Stomach (tissue), 9 donors: ENCODE measurements around the gene SLC30A9. TPM values are rescaled to one million over a fixed set of nuclear protein-coding genes. Genes with fewer than 3 reads are reported as not detected.

ENCODE experiments used
- DNase-seq, 2 donors: peaks; one replicate each; pipeline versions ENCODE4 v3.0.0 to v3.0.0-alpha.2; 2013 to 2019
- H3K27ac ChIP-seq, 5 donors: fragments of 200-600 bp in 4 of 5; sonication (generic) in 4 of 5; one replicate each; pipeline ENCODE4 v1.5.1; 2013 to 2019; ENCODE audit warnings: mild to moderate bottlenecking in 1 of 5, moderate library complexity in 1 of 5
- H3K27me3 ChIP-seq, 3 donors: fragments of 200-600 bp; sonication (generic); one replicate each; pipeline ENCODE4 v1.5.1; 2017 to 2019; ENCODE audit warnings: mixed run types in 1 of 3
- H3K36me3 ChIP-seq, 4 donors: fragments of 200-600 bp; sonication (generic); 1 replicate in 3 of 4; 2 replicates in 1 of 4; pipeline ENCODE4 v1.5.1; 2016 to 2019
- H3K4me1 ChIP-seq, 4 donors: fragments of 200-600 bp; sonication (generic); one replicate each; pipeline ENCODE4 v1.5.1; 2016 to 2019
- H3K4me3 ChIP-seq, 4 donors: fragments of 200-600 bp; sonication (generic) in 3 of 4; one replicate each; pipeline ENCODE4 v1.5.1; 2016 to 2019; ENCODE audit warnings: mild to moderate bottlenecking in 1 of 4
- H3K9me3 ChIP-seq, 4 donors: fragments of 200-600 bp; sonication (generic); one replicate each; pipeline ENCODE4 v1.5.1; 2016 to 2019
- EP300 ChIP-seq: sonication (generic); formaldehyde crosslinking; IDR thresholded peaks from one replicate; pipeline ENCODE4 v1.6.1; 2017; ENCODE audit warnings: antibody characterized with exemption
- POLR2A ChIP-seq, 4 donors: fragments of 450-650 bp; IDR thresholded peaks; one replicate each; pipeline ENCODE4 v1.6.1; 2016; ENCODE audit warnings: antibody characterized with exemption in 4 of 4, control low read depth in 2 of 4, mild to moderate bottlenecking in 1 of 4, moderate library complexity in 1 of 4
- POLR2AphosphoS5 ChIP-seq, 3 donors: sonication (generic); formaldehyde crosslinking; IDR thresholded peaks; one replicate each; pipeline ENCODE4 v1.6.1; 2016; ENCODE audit warnings: antibody characterized with exemption in 3 of 3
- WGBS, 5 donors: extraction: QIAGEN DNeasy Blood & Tissue Kit in 3 of 5; methylation state at CpG; one replicate each; pipeline versions ENCODE4 v1.1.5 to v1.1.7; 2013 to 2018; 5-methylcytosine and 5-hydroxymethylcytosine counted together
- intact Hi-C: fragments of 100-400 bp; cut with DNase I; formaldehyde crosslinking; loops from one replicate; pipeline ENCODE4 v1.15.1; 2023; ENCODE audit warnings: low total_unique reads
- polyA plus RNA-seq, 3 donors: library from polyadenylated mRNA; stranded (reverse); fragments of 200-250 nt; gene quantifications; one replicate each; pipeline ENCODE4 v1.2.3, GENCODE V29; 2013
- total RNA-seq, 5 donors: library from RNA; depleted of rRNA; stranded (reverse); fragments of >200 nt; gene quantifications; one replicate each; pipeline versions ENCODE4 v1.1.0 to v1.2.3, GENCODE V29; 2014 to 2016
- TF ChIP-seq, protein P1 (sequence below), 7 experiments: fragments of 450-650 bp in 4 of 7; fragments of 200-600 bp in 3 of 7; sonication (generic) in 3 of 7; IDR thresholded peaks; one replicate each; pipeline ENCODE4 v1.5.1; 2016 to 2019; ENCODE audit warnings: antibody characterized with exemption in 7 of 7, control low read depth in 2 of 7, mild to moderate bottlenecking in 1 of 7
- donor health status: healthy with polysubstance abuse.
- donor health status: Bipolar disorder and iron deficiency.
- donor health status: healthy.

The SLC30A9 gene
- total and polyA plus RNA-seq, 8 donors: 7.0 to 97.5 (median 23.1) TPM

DNA sequence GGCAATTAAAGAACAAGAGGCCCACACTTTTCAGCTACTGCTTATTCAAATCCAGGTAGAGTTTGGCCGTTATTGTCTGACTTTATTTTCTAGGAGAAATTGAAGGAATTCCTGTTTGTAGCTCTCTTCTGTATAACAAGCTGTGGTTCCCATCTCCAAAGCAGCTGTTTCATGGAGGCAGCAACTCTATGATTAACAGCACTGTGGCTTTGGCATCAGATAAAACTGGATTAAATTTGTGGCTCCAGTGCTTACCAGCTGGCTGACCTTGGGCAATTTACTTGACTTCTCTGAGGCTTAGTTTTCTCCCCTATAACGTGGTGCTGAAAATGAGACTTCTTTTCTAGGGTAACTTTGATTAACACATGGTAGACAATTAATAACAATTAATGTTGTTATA lies 28.1 kb downstream of the SLC30A9 start:
- no peak overlapping the region for H3K27ac ChIP-seq
- peaks cover 10 to 43% (median 34%) of the 10 kb centered on the region in 4 donors for H3K36me3 ChIP-seq
- WGBS, 5 donors: 69 to 87% (median 83%) methylated on average over 2 of the region's 2 CpGs
- H3K4me1 ChIP-seq: no peaks in the 10 kb centered on the region
- H3K9me3 ChIP-seq: no peaks in the 10 kb centered on the region
- no peak for DNase-seq
- intact Hi-C loops: no loop called here
- H3K27me3 ChIP-seq: no peaks in the 10 kb centered on the region
- no peak overlapping the region for H3K4me3 ChIP-seq
- TF ChIP-seq POLR2A (IDR thresholded peaks at IDR 0.05) (no peak), POLR2AphosphoS5 (IDR thresholded peaks at IDR 0.05) (no peak), EP300 (no peak)
- TF ChIP-seq, protein P1, sequence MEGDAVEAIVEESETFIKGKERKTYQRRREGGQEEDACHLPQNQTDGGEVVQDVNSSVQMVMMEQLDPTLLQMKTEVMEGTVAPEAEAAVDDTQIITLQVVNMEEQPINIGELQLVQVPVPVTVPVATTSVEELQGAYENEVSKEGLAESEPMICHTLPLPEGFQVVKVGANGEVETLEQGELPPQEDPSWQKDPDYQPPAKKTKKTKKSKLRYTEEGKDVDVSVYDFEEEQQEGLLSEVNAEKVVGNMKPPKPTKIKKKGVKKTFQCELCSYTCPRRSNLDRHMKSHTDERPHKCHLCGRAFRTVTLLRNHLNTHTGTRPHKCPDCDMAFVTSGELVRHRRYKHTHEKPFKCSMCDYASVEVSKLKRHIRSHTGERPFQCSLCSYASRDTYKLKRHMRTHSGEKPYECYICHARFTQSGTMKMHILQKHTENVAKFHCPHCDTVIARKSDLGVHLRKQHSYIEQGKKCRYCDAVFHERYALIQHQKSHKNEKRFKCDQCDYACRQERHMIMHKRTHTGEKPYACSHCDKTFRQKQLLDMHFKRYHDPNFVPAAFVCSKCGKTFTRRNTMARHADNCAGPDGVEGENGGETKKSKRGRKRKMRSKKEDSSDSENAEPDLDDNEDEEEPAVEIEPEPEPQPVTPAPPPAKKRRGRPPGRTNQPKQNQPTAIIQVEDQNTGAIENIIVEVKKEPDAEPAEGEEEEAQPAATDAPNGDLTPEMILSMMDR (IDR thresholded peaks at IDR 0.05): no peak

DNA sequence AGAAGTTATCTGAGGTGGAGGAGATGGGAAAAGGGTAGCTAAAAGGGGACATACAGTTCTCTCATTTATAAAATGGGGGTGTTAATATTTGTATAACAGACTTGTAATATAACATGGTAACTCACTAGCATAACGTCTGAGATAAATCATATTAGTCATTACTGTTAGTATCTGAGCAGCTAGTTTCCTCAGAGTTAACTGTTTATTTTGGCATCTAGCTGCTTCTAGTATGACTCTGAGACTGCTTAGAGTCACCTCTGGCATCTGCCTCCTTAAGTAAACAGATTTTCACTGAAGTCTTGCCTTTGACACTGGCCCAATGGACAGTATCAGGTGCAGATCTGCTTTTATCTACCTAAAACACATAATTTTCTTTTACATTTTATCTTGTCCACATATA lies 58.1 kb downstream of the SLC30A9 start:
- Histone ChIP-seq H3K36me3 (peaks cover 0 to 50% (median 44%) of the 10 kb centered on the region in 4 donors), H3K4me3 (no peak overlapping the region), H3K9me3 (no peaks in the 10 kb centered on the region), H3K27me3 (no peaks in the 10 kb centered on the region), H3K27ac (no peak overlapping the region), H3K4me1 (peaks cover 0 to 3% (median 0%) of the 10 kb centered on the region in 4 donors)
- intact Hi-C loops: no loop called here
- TF ChIP-seq POLR2A (IDR thresholded peaks at IDR 0.05): no peak
- TF ChIP-seq POLR2AphosphoS5 (IDR thresholded peaks at IDR 0.05): peak in 1 of 3 donors; percentile 34
- DNase-seq: no peak
- WGBS, 5 donors: 13 to 50% (median 24%) methylated on average over 1 of the region's 1 CpG

DNA sequence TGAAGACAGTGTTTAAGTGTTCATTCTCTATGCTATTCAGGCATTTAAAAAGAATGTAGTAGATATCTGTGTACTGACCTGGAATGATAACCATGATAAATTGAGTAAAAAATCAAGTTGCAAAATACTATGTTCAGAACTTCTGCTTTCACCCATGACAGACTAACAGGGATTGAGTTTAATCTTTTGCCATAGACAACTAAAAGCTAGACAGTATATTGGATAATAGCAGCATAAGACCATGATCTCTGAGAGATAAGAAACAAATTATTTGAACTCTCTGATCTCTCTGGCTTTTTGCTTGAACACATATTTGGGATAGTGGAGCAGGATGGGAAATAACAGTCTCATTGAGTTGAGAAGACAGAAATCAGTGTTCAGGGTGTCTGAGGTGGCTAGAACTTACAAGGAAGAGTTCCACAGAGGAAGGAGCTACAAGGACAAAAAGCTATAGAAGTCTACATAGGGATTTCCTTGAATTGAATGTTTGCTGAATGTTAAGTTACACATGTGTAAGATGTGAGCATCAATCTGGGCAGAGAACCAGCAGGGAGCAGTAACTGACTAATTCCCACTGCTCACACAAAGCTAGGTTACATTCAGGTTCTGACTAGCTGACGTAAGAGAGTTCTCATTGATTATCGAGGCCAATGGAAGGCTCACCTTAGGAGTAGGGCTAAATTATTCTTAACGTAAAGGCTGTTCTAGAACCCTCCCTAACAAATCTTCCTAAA lies 60.4 kb downstream of the SLC30A9 start:
- intact Hi-C loops: no loop called here
- Histone ChIP-seq H3K4me3 (no peak overlapping the region), H3K4me1 (peaks cover 0 to 3% (median 0%) of the 10 kb centered on the region in 4 donors), H3K36me3 (peaks cover 3 to 65% (median 57%) of the 10 kb centered on the region in 4 donors), H3K27ac (no peak overlapping the region), H3K9me3 (no peaks in the 10 kb centered on the region), H3K27me3 (no peaks in the 10 kb centered on the region)
- no peak for DNase-seq
- 80 to 96% (median 93%) methylated on average over 3 of the region's 3 CpGs for WGBS, 5 donors
- no peak for TF ChIP-seq EP300

DNA sequence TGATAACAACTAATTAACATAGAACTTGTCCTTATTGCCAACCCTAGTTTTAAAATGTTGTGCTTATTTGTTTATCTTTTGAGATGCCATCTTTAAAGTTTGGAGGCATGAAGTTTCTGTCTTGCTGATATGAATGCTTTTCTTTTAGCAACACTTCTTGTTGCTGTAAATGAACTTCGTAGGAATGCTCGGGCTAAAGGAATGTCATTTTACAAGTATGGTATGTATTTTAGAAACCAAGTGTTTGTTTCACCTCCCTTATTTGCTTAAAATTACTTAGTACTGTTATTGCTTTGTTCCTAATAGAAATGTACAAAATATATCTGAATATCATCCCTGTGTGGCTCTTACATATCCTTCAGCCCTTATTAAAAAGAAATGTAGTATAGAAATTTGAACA lies 76.1 kb downstream of the SLC30A9 start:
- no peaks in the 10 kb centered on the region for H3K9me3 ChIP-seq
- intact Hi-C loops: no loop called here
- TF ChIP-seq POLR2A (IDR thresholded peaks at IDR 0.05): no peak
- no peak for TF ChIP-seq POLR2AphosphoS5 (IDR thresholded peaks at IDR 0.05)
- TF ChIP-seq EP300: no peak
- TF ChIP-seq, protein P1 (IDR thresholded peaks at IDR 0.05): no peak
- WGBS, 5 donors: 87 to 96% (median 93%) methylated on average over 2 of the region's 2 CpGs
- no peaks in the 10 kb centered on the region for H3K4me1 ChIP-seq
- no peak overlapping the region for H3K4me3 ChIP-seq
- no peak overlapping the region for H3K27ac ChIP-seq
- no peak for DNase-seq
- peaks cover 16 to 85% (median 71%) of the 10 kb centered on the region in 4 donors for H3K36me3 ChIP-seq
- H3K27me3 ChIP-seq: no peaks in the 10 kb centered on the region

DNA sequence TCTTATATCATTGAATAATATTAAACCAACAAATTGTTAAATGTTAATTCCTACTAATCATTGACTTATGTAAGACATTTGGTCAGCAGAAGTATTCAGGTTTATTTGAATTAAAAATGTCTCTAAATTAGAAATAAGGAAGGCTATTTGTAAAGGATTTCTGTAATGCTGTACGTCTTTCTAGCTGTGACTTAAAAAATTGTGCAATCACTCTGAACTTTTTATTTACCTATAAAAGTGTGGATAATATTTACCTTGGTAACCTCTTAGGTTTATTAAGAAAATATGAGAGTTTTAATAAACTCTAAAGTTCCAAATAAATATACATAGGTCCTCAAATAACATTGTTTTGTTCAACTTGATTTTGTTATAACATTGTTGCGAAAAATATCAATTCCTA lies 76.9 kb downstream of the SLC30A9 start:
- no peak for DNase-seq
- no peak for TF ChIP-seq EP300
- TF ChIP-seq, protein P1 (IDR thresholded peaks at IDR 0.05): no peak
- no peak for TF ChIP-seq POLR2AphosphoS5 (IDR thresholded peaks at IDR 0.05)
- TF ChIP-seq POLR2A (IDR thresholded peaks at IDR 0.05): no peak
- intact Hi-C loops: no loop called here
- no peak overlapping the region for H3K4me3 ChIP-seq
- peaks cover 16 to 83% (median 67%) of the 10 kb centered on the region in 4 donors for H3K36me3 ChIP-seq
- H3K27ac ChIP-seq: no peak overlapping the region
- H3K27me3 ChIP-seq: no peaks in the 10 kb centered on the region
- 48 to 50% (median 49%) methylated on average over 2 of the region's 2 CpGs for WGBS, 5 donors
- no peaks in the 10 kb centered on the region for H3K4me1 ChIP-seq
- H3K9me3 ChIP-seq: no peaks in the 10 kb centered on the region
